T-helper 1 cell (primary cell): ENCODE measurements around the gene ZNF155.

Source experiments
- DNase-seq, 5 donors: peaks; one replicate each; pipeline ENCODE4 v3.0.0-alpha.2; 2012 to 2020

The ZNF155 gene

GRCh38 chr19:44005973-44006372 lies 22.0 kb downstream of the ZNF155 start:
- DNase-seq = no peak

- DNase-seq = no peak
Measured at GRCh38 chr19:44007473-44007872, 23.5 kb downstream of the ZNF155 start.

GRCh38 chr19:44010468-44010867 lies 26.5 kb downstream of the ZNF155 start:
- no peak for DNase-seq

GRCh38 chr19:44019498-44019897 lies 35.5 kb downstream of the ZNF155 start:
- no peak for DNase-seq

GRCh38 chr19:44021221-44021620 lies 37.2 kb downstream of the ZNF155 start:
- DNase-seq = no peak

- DNase-seq = no peak
Measured at GRCh38 chr19:44024900-44025216, 40.9 kb downstream of the ZNF155 start.

- peak; percentile 38 to 88 (median 60) for DNase-seq
Measured at GRCh38 chr19:44025217-44025936, 41.4 kb downstream of the ZNF155 start, which contains the start of gene ZNF222. Gene ZNF222, plus strand, starts transcription at chr19:44025379. Its CDS starts 58 bp downstream, at chr19:44025437.

GRCh38 chr19:44026622-44027021 lies 42.6 kb downstream of the ZNF155 start:
- no peak for DNase-seq

GRCh38 chr19:44032001-44032610 lies 48.1 kb downstream of the ZNF155 start:
- DNase-seq = no peak

- no peak for DNase-seq
Measured at GRCh38 chr19:44042147-44042546, 58.2 kb downstream of the ZNF155 start.
